ENCODE results near the gene PIAS1. TPM values are rescaled to one million over a fixed set of nuclear protein-coding genes. Genes with fewer than 3 reads are reported as not detected.

PIAS1 gene
- total RNA-seq, 1 experiment from 2014 or later, result 29.7 TPM

DNA sequence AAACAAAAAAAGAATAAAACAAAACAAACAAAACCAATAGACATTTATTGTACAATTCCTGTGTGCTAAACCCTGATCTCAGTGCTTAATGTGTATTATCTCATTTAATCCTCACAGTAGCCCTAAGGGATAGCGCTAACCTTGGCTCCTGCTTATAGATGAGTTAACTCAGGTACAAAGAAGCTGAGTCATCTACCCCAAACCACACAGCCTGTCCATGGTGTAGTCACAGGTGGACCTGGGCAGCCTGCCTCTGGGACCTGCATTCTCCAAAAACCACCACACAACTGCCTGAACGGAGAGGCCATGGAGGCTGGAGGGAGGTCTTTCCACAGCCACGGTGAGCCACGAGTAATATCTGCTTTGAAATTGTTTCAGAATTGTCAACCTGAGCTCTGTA, 180.9 kb downstream of the PIAS1 start (continued):
- TF ChIP-seq NR2C2 (CRISPR knock-in tag; IDR thresholded peaks at IDR 0.05) (no peak), FOXJ3 (CRISPR knock-in tag; IDR thresholded peaks at IDR 0.05; ENCODE audit: borderline replicate concordance) (no peak), ZBTB21 (CRISPR knock-in tag; IDR thresholded peaks at IDR 0.05; ENCODE audit: borderline replicate concordance) (no peak), SOX15 (CRISPR knock-in tag; IDR thresholded peaks at IDR 0.05) (no peak), RORB (CRISPR knock-in tag; IDR thresholded peaks at IDR 0.05) (no peak), NR1H2 (CRISPR knock-in tag; IDR thresholded peaks at IDR 0.05) (no peak)

DNA sequence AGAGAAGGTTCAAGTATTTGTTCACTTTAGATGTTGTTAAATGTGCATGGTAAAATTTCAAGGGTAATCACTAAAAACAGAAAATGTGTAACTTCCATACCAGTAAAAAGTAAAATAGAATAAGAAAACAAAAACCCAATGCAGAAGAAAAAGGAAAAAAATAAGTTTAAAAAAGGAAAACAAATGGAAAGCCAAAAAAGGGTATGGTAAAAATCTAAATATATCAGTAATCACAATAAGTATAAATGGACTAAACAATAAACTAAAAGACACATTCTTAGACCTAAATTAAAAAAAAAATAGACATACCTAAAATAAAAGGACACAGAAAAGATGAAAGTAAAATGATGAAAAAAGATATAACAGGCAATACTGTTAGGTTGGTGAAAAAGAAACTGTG, 184.9 kb downstream of the PIAS1 start:
- peaks cover 9% of the 10 kb centered on the region for H3K9me3 Mint-ChIP-seq
- ATAC-seq (no peak), DNase-seq (ENCODE audit: low spot score) (no peak)
- H3K4me1 Mint-ChIP-seq, result peaks cover 10% of the 10 kb centered on the region
- H3K27ac Mint-ChIP-seq, result no peak overlapping the region
- ChIA-PET CTCF (interaction anchor here (1.1 kb wide), 1 partner anchor 14 kb away, joined by 6 read pairs; no protein-coding TSS in a partner anchor), POLR2A (no interaction called here)
- H3K36me3 Mint-ChIP-seq, result peaks cover 5% of the 10 kb centered on the region
- no peaks in the 10 kb centered on the region; the same call in 1 of the 2 replicates for H3K27me3 Mint-ChIP-seq (ENCODE audit: low read depth)
- no peak for TF ChIP-seq SMAD3 (CRISPR knock-in tag; IDR thresholded peaks at IDR 0.05; ENCODE audit: borderline replicate concordance)
- TF ChIP-seq, protein P1, sequence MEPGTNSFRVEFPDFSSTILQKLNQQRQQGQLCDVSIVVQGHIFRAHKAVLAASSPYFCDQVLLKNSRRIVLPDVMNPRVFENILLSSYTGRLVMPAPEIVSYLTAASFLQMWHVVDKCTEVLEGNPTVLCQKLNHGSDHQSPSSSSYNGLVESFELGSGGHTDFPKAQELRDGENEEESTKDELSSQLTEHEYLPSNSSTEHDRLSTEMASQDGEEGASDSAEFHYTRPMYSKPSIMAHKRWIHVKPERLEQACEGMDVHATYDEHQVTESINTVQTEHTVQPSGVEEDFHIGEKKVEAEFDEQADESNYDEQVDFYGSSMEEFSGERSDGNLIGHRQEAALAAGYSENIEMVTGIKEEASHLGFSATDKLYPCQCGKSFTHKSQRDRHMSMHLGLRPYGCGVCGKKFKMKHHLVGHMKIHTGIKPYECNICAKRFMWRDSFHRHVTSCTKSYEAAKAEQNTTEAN (CRISPR knock-in tag; IDR thresholded peaks at IDR 0.05), result no peak
- TF ChIP-seq, protein P2, sequence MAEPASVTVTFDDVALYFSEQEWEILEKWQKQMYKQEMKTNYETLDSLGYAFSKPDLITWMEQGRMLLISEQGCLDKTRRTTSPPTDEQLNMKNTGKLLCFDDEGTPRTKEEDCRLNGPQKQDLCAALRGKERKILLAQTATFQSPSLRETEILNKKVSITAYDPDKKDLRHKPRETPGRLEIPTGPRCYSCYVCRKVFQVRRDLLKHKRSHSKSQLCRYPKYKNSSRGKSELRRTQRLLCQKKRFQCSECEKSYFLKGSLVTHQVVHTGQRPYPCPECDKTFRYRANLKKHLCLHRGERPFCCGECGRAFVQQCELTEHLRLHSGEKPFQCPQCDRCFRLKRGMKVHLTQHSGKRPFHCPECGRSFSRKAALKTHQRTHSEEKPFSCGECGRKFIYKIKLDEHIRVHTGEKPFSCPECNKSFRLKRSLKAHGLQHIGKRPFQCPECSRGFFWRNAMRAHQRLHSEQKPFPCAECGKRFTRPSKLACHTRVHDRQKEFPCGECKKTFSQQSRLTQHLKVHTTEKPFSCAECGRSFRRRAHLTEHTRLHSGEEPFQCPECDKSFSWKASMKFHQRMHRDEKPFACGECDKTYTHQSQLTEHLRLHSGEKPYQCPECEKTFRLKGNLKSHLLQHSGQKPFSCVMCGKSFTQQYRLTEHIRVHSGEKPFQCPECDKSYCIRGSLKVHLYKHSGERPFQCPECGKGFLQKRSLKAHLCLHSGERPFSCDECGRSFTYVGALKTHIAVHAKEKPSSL (CRISPR knock-in tag; conservative IDR thresholded peaks at IDR 0.05), result no peak
- TF ChIP-seq, protein P3, sequence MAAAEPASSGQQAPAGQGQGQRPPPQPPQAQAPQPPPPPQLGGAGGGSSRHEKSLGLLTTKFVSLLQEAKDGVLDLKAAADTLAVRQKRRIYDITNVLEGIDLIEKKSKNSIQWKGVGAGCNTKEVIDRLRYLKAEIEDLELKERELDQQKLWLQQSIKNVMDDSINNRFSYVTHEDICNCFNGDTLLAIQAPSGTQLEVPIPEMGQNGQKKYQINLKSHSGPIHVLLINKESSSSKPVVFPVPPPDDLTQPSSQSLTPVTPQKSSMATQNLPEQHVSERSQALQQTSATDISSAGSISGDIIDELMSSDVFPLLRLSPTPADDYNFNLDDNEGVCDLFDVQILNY (CRISPR knock-in tag; IDR thresholded peaks at IDR 0.05), result no peak
- no peak for TF ChIP-seq ZNF219 (CRISPR knock-in tag; IDR thresholded peaks at IDR 0.05; ENCODE audit: borderline replicate concordance)
- TF ChIP-seq ZBTB21 (CRISPR knock-in tag; IDR thresholded peaks at IDR 0.05; ENCODE audit: borderline replicate concordance), result no peak
- no peak for TF ChIP-seq OVOL2 (CRISPR knock-in tag; IDR thresholded peaks at IDR 0.05; ENCODE audit: borderline replicate concordance)
- TF ChIP-seq, protein P4, sequence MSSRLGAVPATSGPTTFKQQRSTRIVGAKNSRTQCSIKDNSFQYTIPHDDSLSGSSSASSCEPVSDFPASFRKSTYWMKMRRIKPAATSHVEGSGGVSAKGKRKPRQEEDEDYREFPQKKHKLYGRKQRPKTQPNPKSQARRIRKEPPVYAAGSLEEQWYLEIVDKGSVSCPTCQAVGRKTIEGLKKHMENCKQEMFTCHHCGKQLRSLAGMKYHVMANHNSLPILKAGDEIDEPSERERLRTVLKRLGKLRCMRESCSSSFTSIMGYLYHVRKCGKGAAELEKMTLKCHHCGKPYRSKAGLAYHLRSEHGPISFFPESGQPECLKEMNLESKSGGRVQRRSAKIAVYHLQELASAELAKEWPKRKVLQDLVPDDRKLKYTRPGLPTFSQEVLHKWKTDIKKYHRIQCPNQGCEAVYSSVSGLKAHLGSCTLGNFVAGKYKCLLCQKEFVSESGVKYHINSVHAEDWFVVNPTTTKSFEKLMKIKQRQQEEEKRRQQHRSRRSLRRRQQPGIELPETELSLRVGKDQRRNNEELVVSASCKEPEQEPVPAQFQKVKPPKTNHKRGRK (CRISPR knock-in tag; IDR thresholded peaks at IDR 0.05; ENCODE audit: borderline replicate concordance), result no peak
- TF ChIP-seq, protein P5, sequence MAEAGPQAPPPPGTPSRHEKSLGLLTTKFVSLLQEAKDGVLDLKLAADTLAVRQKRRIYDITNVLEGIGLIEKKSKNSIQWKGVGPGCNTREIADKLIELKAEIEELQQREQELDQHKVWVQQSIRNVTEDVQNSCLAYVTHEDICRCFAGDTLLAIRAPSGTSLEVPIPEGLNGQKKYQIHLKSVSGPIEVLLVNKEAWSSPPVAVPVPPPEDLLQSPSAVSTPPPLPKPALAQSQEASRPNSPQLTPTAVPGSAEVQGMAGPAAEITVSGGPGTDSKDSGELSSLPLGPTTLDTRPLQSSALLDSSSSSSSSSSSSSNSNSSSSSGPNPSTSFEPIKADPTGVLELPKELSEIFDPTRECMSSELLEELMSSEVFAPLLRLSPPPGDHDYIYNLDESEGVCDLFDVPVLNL (CRISPR knock-in tag; IDR thresholded peaks at IDR 0.05; ENCODE audit: borderline replicate concordance, low read depth), result no peak
- TF ChIP-seq, protein P6, sequence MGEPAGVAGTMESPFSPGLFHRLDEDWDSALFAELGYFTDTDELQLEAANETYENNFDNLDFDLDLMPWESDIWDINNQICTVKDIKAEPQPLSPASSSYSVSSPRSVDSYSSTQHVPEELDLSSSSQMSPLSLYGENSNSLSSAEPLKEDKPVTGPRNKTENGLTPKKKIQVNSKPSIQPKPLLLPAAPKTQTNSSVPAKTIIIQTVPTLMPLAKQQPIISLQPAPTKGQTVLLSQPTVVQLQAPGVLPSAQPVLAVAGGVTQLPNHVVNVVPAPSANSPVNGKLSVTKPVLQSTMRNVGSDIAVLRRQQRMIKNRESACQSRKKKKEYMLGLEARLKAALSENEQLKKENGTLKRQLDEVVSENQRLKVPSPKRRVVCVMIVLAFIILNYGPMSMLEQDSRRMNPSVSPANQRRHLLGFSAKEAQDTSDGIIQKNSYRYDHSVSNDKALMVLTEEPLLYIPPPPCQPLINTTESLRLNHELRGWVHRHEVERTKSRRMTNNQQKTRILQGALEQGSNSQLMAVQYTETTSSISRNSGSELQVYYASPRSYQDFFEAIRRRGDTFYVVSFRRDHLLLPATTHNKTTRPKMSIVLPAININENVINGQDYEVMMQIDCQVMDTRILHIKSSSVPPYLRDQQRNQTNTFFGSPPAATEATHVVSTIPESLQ (CRISPR knock-in tag; IDR thresholded peaks at IDR 0.05), result no peak
- no peak for TF ChIP-seq JAZF1 (CRISPR knock-in tag; IDR thresholded peaks at IDR 0.05)
- TF ChIP-seq ATF1 (CRISPR knock-in tag; IDR thresholded peaks at IDR 0.05), result no peak
- TF ChIP-seq, protein P7, sequence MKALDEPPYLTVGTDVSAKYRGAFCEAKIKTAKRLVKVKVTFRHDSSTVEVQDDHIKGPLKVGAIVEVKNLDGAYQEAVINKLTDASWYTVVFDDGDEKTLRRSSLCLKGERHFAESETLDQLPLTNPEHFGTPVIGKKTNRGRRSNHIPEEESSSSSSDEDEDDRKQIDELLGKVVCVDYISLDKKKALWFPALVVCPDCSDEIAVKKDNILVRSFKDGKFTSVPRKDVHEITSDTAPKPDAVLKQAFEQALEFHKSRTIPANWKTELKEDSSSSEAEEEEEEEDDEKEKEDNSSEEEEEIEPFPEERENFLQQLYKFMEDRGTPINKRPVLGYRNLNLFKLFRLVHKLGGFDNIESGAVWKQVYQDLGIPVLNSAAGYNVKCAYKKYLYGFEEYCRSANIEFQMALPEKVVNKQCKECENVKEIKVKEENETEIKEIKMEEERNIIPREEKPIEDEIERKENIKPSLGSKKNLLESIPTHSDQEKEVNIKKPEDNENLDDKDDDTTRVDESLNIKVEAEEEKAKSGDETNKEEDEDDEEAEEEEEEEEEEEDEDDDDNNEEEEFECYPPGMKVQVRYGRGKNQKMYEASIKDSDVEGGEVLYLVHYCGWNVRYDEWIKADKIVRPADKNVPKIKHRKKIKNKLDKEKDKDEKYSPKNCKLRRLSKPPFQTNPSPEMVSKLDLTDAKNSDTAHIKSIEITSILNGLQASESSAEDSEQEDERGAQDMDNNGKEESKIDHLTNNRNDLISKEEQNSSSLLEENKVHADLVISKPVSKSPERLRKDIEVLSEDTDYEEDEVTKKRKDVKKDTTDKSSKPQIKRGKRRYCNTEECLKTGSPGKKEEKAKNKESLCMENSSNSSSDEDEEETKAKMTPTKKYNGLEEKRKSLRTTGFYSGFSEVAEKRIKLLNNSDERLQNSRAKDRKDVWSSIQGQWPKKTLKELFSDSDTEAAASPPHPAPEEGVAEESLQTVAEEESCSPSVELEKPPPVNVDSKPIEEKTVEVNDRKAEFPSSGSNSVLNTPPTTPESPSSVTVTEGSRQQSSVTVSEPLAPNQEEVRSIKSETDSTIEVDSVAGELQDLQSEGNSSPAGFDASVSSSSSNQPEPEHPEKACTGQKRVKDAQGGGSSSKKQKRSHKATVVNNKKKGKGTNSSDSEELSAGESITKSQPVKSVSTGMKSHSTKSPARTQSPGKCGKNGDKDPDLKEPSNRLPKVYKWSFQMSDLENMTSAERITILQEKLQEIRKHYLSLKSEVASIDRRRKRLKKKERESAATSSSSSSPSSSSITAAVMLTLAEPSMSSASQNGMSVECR (CRISPR knock-in tag; IDR thresholded peaks at IDR 0.05; ENCODE audit: borderline replicate concordance), result no peak
- no peak overlapping the region for H3K4me3 Mint-ChIP-seq

All from WTC11 (cell line).